Lower leg skin (tissue), 4 donors: ENCODE measurements around the gene BUB1. TPM values are rescaled to one million over a fixed set of nuclear protein-coding genes. Genes with fewer than 3 reads are reported as not detected.

Source experiments
- DNase-seq, 2 donors: peaks; one replicate each; pipeline ENCODE4 v3.0.0-alpha.2; 2019; ENCODE audit warnings: low spot score in 2 of 2
- H3K4me3 ChIP-seq: fragments of 200-600 bp; sonication (generic); 2 replicates; pipeline ENCODE4 v1.5.1; 2017; ENCODE audit warnings: mild to moderate bottlenecking, low read depth; ENCODE audit not compliant: poor library complexity, severe bottlenecking
- CTCF ChIP-seq, 3 donors: fragments of 450-650 bp; IDR thresholded peaks; one replicate each; pipeline ENCODE4 v1.5.1; 2016; ENCODE audit warnings: antibody characterized with exemption in 3 of 3, mild to moderate bottlenecking in 3 of 3, moderate library complexity in 2 of 3
- POLR2A ChIP-seq, 2 donors: fragments of 450-650 bp; IDR thresholded peaks; one replicate each; pipeline ENCODE4 v1.6.1; 2016 to 2017; ENCODE audit warnings: antibody characterized with exemption in 2 of 2, mild to moderate bottlenecking in 1 of 2, moderate library complexity in 1 of 2
- WGBS, 2 donors: methylation state at CpG; one replicate each; pipeline ENCODE4 v1.1.5; 2018; 5-methylcytosine and 5-hydroxymethylcytosine counted together
- intact Hi-C: fragments of 100-400 bp; cut with DNase I; formaldehyde crosslinking; loops from one replicate; pipeline ENCODE4 v1.15.0; 2023; ENCODE audit warnings: low total_unique reads
- total RNA-seq, 4 donors: library from RNA; depleted of rRNA; stranded (reverse); fragments of >200 nt; gene quantifications; one replicate each; pipeline ENCODE4 v1.1.0, GENCODE V29; 2016

Gene BUB1
- total RNA-seq = 1 to 10 TPM; 1.9 to 3.9 (median 3.0) TPM

GRCh38 chr2:110677530-110678456 is at the start of gene BUB1:
Gene BUB1 (minus strand): TSS chr2:110678063. CDS start chr2:110677995, 68 bp downstream.
- 1% methylated on average over 48 to 58 of the region's 58 CpGs for WGBS, 2 donors
- peak within 1 kb of the TSS; percentile 58 for H3K4me3 ChIP-seq
- no peak for TF ChIP-seq CTCF (IDR thresholded peaks at IDR 0.05)
- intact Hi-C loops = no loop called here
- peak; percentile 96 to 99 for DNase-seq

GRCh38 chr2:110726285-110726684 is 48.4 kb upstream of the BUB1 start:
- TF ChIP-seq POLR2A (IDR thresholded peaks at IDR 0.05) = no peak
- intact Hi-C loops = no loop called here
- H3K4me3 ChIP-seq = no peak overlapping the region
- WGBS, 2 donors = 94 to 96% methylated on average over 2 of the region's 2 CpGs
- DNase-seq = no peak

DNA sequence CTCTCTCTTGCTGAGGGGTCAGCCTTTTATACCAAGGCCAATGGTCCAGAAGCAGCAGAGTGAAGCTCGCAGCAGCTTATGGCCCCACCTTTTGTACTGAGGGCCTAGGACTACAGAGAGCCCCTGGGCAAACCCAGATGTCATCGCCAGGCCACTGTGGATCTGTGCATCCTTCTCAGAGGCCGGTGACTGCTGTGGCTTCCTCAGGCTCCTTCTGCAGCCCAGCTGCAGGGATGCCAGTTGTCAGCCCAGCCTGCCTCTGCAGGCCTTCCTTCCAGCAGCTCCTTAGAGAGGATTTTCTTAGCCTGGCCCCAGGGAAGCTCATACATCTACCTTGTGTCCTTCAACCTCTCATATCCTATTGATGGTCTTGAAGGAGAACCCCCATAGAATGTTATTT is 48.0 kb upstream of the BUB1 start:
- no peak overlapping the region for H3K4me3 ChIP-seq
- intact Hi-C loops = no loop called here
- no peak for DNase-seq
- 89 to 94% methylated on average over 3 of the region's 3 CpGs for WGBS, 2 donors
- no peak for TF ChIP-seq CTCF (IDR thresholded peaks at IDR 0.05)
- no peak for TF ChIP-seq POLR2A (IDR thresholded peaks at IDR 0.05)

DNA sequence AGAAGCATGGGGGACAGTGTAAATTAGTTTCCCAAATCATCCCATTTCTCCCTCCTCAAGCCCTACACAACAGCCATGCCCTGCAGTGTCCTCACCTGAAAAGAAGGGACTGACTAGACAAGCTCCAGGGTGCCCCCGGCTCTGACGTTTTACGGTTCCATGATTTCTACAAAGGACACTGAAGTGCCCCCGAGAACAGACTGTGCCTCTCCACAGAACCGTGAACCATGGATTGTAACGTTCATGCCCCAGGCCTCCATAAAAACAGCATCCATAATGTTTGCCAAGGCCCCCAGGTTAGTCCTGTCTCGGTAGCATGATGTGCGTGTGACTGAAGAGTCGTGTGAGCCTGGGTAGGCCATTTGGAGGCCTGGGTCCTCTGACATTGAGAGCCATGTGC is 47.5 kb upstream of the BUB1 start:
- intact Hi-C loops = no loop called here

GRCh38 chr2:110724820-110725219 is 47.0 kb upstream of the BUB1 start:
- H3K4me3 ChIP-seq = no peak overlapping the region
- 71 to 75% methylated on average over 2 of the region's 2 CpGs for WGBS, 2 donors
- TF ChIP-seq POLR2A (IDR thresholded peaks at IDR 0.05) = no peak
- no peak for TF ChIP-seq CTCF (IDR thresholded peaks at IDR 0.05)
- DNase-seq = no peak
- intact Hi-C loops = no loop called here

More for the DNA sequence above, 47.5 kb upstream of the BUB1 start:
- TF ChIP-seq CTCF (IDR thresholded peaks at IDR 0.05) (no peak), POLR2A (IDR thresholded peaks at IDR 0.05) (no peak)
- H3K4me3 ChIP-seq = no peak overlapping the region
- no peak for DNase-seq
- WGBS, 2 donors = 86 to 88% methylated on average over 9 of the region's 9 CpGs

- no peak overlapping the region for H3K4me3 ChIP-seq
- no peak for DNase-seq
- intact Hi-C loops = no loop called here
- no peak for TF ChIP-seq POLR2A (IDR thresholded peaks at IDR 0.05)
- no peak for TF ChIP-seq CTCF (IDR thresholded peaks at IDR 0.05)
- 94 to 96% methylated on average over 5 of the region's 5 CpGs for WGBS, 2 donors
Observed at GRCh38 chr2:110720547-110720946, 42.7 kb upstream of the BUB1 start.
